Measurements from ENCODE around the gene MAEA. TPM values are rescaled to one million over a fixed set of nuclear protein-coding genes. Genes with fewer than 3 reads are reported as not detected.

The MAEA gene
- total RNA-seq, 1 donor from 2014 or later: 38.2 TPM

DNA sequence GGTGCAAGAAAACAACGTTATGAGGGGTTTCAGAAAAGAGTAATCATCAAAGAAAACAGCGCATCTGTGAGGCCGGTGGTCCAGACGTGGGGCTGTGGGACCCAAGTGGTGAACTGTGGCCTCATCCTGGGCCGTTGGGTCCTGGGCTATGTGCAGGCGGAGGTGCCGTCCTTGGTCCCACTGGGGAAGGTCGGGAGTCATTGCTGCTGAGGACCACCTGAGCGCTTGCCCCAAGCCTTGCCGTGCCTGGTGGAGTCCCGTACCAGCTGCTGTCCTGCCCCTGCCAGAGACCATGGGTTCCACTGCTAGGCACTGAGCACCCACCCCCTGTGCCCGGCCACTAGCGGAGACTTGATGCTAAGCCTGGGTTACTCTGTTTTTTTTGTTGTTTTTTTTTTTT, 31.8 kb downstream of the MAEA start:
- no peaks in the 10 kb centered on the region for H3K4me1 ChIP-seq
- no peak overlapping the region for H3K4me3 Mint-ChIP-seq
- no peak for DNase-seq (ENCODE audit: low spot score)
- H2AFZ ChIP-seq (replicated peaks): no peak overlapping the region
- no peak overlapping the region for H3K27ac Mint-ChIP-seq
- H3K4me1 Mint-ChIP-seq: no peaks in the 10 kb centered on the region
- H3K27ac ChIP-seq: no peak overlapping the region
- no peaks in the 10 kb centered on the region for H3F3A ChIP-seq (ENCODE audit: low read depth)
- no peaks in the 10 kb centered on the region for H3K79me2 ChIP-seq (ENCODE audit: low read depth)
- no peaks in the 10 kb centered on the region for H3K9me3 ChIP-seq (ENCODE audit: low read depth)
- no peaks in the 10 kb centered on the region for H3K36me3 ChIP-seq
- H3K4me3 ChIP-seq: no peak overlapping the region
- TF ChIP-seq EZH2phosphoT487 (IDR thresholded peaks at IDR 0.05) (no peak), EZH2 (IDR thresholded peaks at IDR 0.05) (no peak), CTCF (IDR thresholded peaks at IDR 0.05) (no peak)
- H3K4me2 ChIP-seq: no peak overlapping the region
- no peak overlapping the region for H3K9ac ChIP-seq
- no peaks in the 10 kb centered on the region for H4K20me1 ChIP-seq (ENCODE audit: low read depth)
- no peaks in the 10 kb centered on the region for H3K27me3 ChIP-seq
- peaks cover 9% of the 10 kb centered on the region for H3K27me3 Mint-ChIP-seq (ENCODE audit: insufficient read depth, low read depth)
- H3K9me3 Mint-ChIP-seq: no peaks in the 10 kb centered on the region
- peaks cover 21% of the 10 kb centered on the region for H3K36me3 Mint-ChIP-seq

GRCh38 chr4:1321946-1322650, 32.4 kb downstream of the MAEA start:
- Mint-ChIP-seq H3K4me1 (no peaks in the 10 kb centered on the region), H3K27me3 (ENCODE audit: insufficient read depth, low read depth) (peaks cover 9% of the 10 kb centered on the region), H3K9me3 (no peaks in the 10 kb centered on the region), H3K4me3 (no peak overlapping the region), H3K27ac (no peak overlapping the region), H3K36me3 (peaks cover 21% of the 10 kb centered on the region)
- H3K4me1 ChIP-seq: no peaks in the 10 kb centered on the region
- no peak overlapping the region for H2AFZ ChIP-seq (replicated peaks)
- no peaks in the 10 kb centered on the region for H3K79me2 ChIP-seq (ENCODE audit: low read depth)
- no peaks in the 10 kb centered on the region for H4K20me1 ChIP-seq (ENCODE audit: low read depth)
- TF ChIP-seq CTCF (IDR thresholded peaks at IDR 0.05) (no peak), EZH2phosphoT487 (IDR thresholded peaks at IDR 0.05) (no peak), EZH2 (IDR thresholded peaks at IDR 0.05) (no peak)
- H3K36me3 ChIP-seq: no peaks in the 10 kb centered on the region
- no peak overlapping the region for H3K27ac ChIP-seq
- no peak overlapping the region for H3K4me3 ChIP-seq
- no peak overlapping the region for H3K9ac ChIP-seq
- no peaks in the 10 kb centered on the region for H3F3A ChIP-seq (ENCODE audit: low read depth)
- no peaks in the 10 kb centered on the region for H3K27me3 ChIP-seq
- H3K9me3 ChIP-seq (ENCODE audit: low read depth): no peaks in the 10 kb centered on the region
- no peak for DNase-seq (ENCODE audit: low spot score)
- no peak overlapping the region for H3K4me2 ChIP-seq

GRCh38 chr4:1323280-1323634, 33.6 kb downstream of the MAEA start:
- Histone ChIP-seq H3K9ac (no peak overlapping the region), H3K4me3 (no peak overlapping the region), H2AFZ (replicated peaks) (no peak overlapping the region), H3K9me3 (ENCODE audit: low read depth) (no peaks in the 10 kb centered on the region), H3K4me1 (no peaks in the 10 kb centered on the region), H3F3A (ENCODE audit: low read depth) (no peaks in the 10 kb centered on the region), H3K4me2 (no peak overlapping the region), H3K79me2 (ENCODE audit: low read depth) (no peaks in the 10 kb centered on the region), H3K36me3 (no peaks in the 10 kb centered on the region), H3K27me3 (no peaks in the 10 kb centered on the region), H3K27ac (no peak overlapping the region), H4K20me1 (ENCODE audit: low read depth) (no peaks in the 10 kb centered on the region)
- DNase-seq (ENCODE audit: low spot score): no peak
- Mint-ChIP-seq H3K36me3 (peaks cover 18% of the 10 kb centered on the region), H3K9me3 (no peaks in the 10 kb centered on the region), H3K4me1 (no peaks in the 10 kb centered on the region), H3K27me3 (ENCODE audit: insufficient read depth, low read depth) (peaks cover 7% of the 10 kb centered on the region), H3K27ac (no peak overlapping the region), H3K4me3 (no peak overlapping the region)
- TF ChIP-seq EZH2phosphoT487 (IDR thresholded peaks at IDR 0.05): no peak
- TF ChIP-seq CTCF (IDR thresholded peaks at IDR 0.05): no peak
- no peak for TF ChIP-seq EZH2 (IDR thresholded peaks at IDR 0.05)
